ENCODE results near the gene KYNU.

KYNU gene

GRCh38 chr2:142989273-142990204 lies 112.1 kb downstream of the KYNU start:
- no peak for DNase-seq
- H3K36me3 ChIP-seq (replicated peaks), result no peaks in the 10 kb centered on the region
- in situ Hi-C loops (cut with HindIII; ENCODE audit: low pct_ligation_motif_present, low sequenced_read_pairs), result loop anchor here (25.0 kb wide), 1 partner anchor 302 kb away; no protein-coding TSS in a partner anchor
- no peak for TF ChIP-seq CTCF (IDR thresholded peaks at IDR 0.05; ENCODE audit: low read depth, low read length, missing control alignments)
- no peaks in the 10 kb centered on the region for H3K27me3 ChIP-seq (replicated peaks)
- no peak overlapping the region for H3K27ac ChIP-seq
- H3K4me3 ChIP-seq (ENCODE audit: low read depth, low read length), result no peak overlapping the region

GRCh38 chr2:142991295-142991694 lies 113.8 kb downstream of the KYNU start:
- TF ChIP-seq CTCF (IDR thresholded peaks at IDR 0.05; ENCODE audit: low read depth, low read length, missing control alignments), result no peak
- no peak overlapping the region for H3K27ac ChIP-seq
- no peak for DNase-seq
- H3K36me3 ChIP-seq (replicated peaks), result no peaks in the 10 kb centered on the region
- no peaks in the 10 kb centered on the region for H3K27me3 ChIP-seq (replicated peaks)
- H3K4me3 ChIP-seq (ENCODE audit: low read depth, low read length), result no peak overlapping the region
- in situ Hi-C loops (cut with HindIII; ENCODE audit: low pct_ligation_motif_present, low sequenced_read_pairs), result loop anchor here (25.0 kb wide), 1 partner anchor 304 kb away; no protein-coding TSS in a partner anchor

GRCh38 chr2:142992840-142993239 lies 115.4 kb downstream of the KYNU start:
- Histone ChIP-seq H3K27ac (no peak overlapping the region), H3K27me3 (replicated peaks) (no peaks in the 10 kb centered on the region), H3K36me3 (replicated peaks) (no peaks in the 10 kb centered on the region), H3K4me3 (ENCODE audit: low read depth, low read length) (no peak overlapping the region)
- DNase-seq, result no peak
- TF ChIP-seq CTCF (IDR thresholded peaks at IDR 0.05; ENCODE audit: low read depth, low read length, missing control alignments), result no peak
- in situ Hi-C loops (cut with HindIII; ENCODE audit: low pct_ligation_motif_present, low sequenced_read_pairs), result loop anchor here (25.0 kb wide), 1 partner anchor 306 kb away; no protein-coding TSS in a partner anchor

GRCh38 chr2:142993771-142994170 lies 116.3 kb downstream of the KYNU start:
- DNase-seq, result no peak
- Histone ChIP-seq H3K27me3 (replicated peaks) (no peaks in the 10 kb centered on the region), H3K36me3 (replicated peaks) (no peaks in the 10 kb centered on the region), H3K27ac (no peak overlapping the region), H3K4me3 (ENCODE audit: low read depth, low read length) (no peak overlapping the region)
- no peak for TF ChIP-seq CTCF (IDR thresholded peaks at IDR 0.05; ENCODE audit: low read depth, low read length, missing control alignments)
- in situ Hi-C loops (cut with HindIII; ENCODE audit: low pct_ligation_motif_present, low sequenced_read_pairs), result loop anchor here (25.0 kb wide), 1 partner anchor 306 kb away; no protein-coding TSS in a partner anchor

GRCh38 chr2:142994665-142995064 lies 117.2 kb downstream of the KYNU start:
- no peaks in the 10 kb centered on the region for H3K36me3 ChIP-seq (replicated peaks)

More at GRCh38 chr2:142994665-142995064, 117.2 kb downstream of the KYNU start:
- no peaks in the 10 kb centered on the region for H3K27me3 ChIP-seq (replicated peaks)
- in situ Hi-C loops (cut with HindIII; ENCODE audit: low pct_ligation_motif_present, low sequenced_read_pairs), result loop anchor here (25.0 kb wide), 1 partner anchor 307 kb away; no protein-coding TSS in a partner anchor
- no peak overlapping the region for H3K4me3 ChIP-seq (ENCODE audit: low read depth, low read length)
- no peak overlapping the region for H3K27ac ChIP-seq
- TF ChIP-seq CTCF (IDR thresholded peaks at IDR 0.05; ENCODE audit: low read depth, low read length, missing control alignments), result no peak
- DNase-seq, result no peak
